PC-3 (cell line): Measurements from ENCODE around the gene HCFC2. TPM values are rescaled to one million over a fixed set of nuclear protein-coding genes. Genes with fewer than 3 reads are reported as not detected.

Experiments
- ATAC-seq: fragments of 200-7000 bp; cut with Tn5 transposase; 2 replicates; pipeline ENCODE4 v1.9.1; 2020; ENCODE audit warnings: mild to moderate bottlenecking, moderate library complexity
- BruUV-seq: library from RNA; stranded (reverse); fragments of 400-500 nt; replicated peaks from 2 replicates; lab custom pipeline; 2021; lab: Mats Ljungman, UMichigan
- CTCF ChIA-PET: fragments of 300-600 bp; sonication (Branson Sonifier 250); formaldehyde crosslinking; loops from one replicate; lab custom pipeline; 2022; ENCODE audit warnings: antibody characterized with exemption; lab: Charles Lee
- POLR2A ChIA-PET: fragments of 300-600 bp; sonication (Branson Sonifier 250); formaldehyde crosslinking; loops from one replicate; lab custom pipeline; 2022; ENCODE audit warnings: antibody characterized with exemption; ENCODE audit not compliant: unreplicated experiment; lab: Charles Lee
- DNase-seq: peaks from one replicate; pipeline ENCODE4 v3.0.0-alpha.2; 2015
- H2AFZ ChIP-seq: fragments of 300-600 bp; sonication (generic); 2 replicates; pipeline ENCODE4 v1.6.0; 2016; ENCODE audit warnings: antibody characterized with exemption, low read length
- H3F3A ChIP-seq: fragments of 300-600 bp; sonication (generic); one replicate; pipeline ENCODE4 v1.6.0; 2017; ENCODE audit warnings: antibody characterized with exemption, low read length, control low read depth, mild to moderate bottlenecking; ENCODE audit not compliant: unreplicated experiment
- H3K27ac ChIP-seq: fragments of 300-600 bp; sonication (generic); 2 replicates; pipeline ENCODE4 v1.5.1; 2016; ENCODE audit warnings: mild to moderate bottlenecking, low read length
- H3K27me3 ChIP-seq: fragments of 300-600 bp; sonication (generic); 2 replicates; pipeline ENCODE4 v1.6.1; 2016; ENCODE audit warnings: low read length, mixed read lengths
- H3K36me3 ChIP-seq: fragments of 300-600 bp; sonication (generic); 2 replicates; pipeline ENCODE4 v1.6.1; 2016; ENCODE audit warnings: low read depth, mixed run types, low read length, mixed read lengths
- H3K4me1 ChIP-seq: fragments of 300-600 bp; sonication (generic); 2 replicates; pipeline ENCODE4 v1.5.1; 2016; ENCODE audit warnings: low read length; ENCODE audit not compliant: insufficient read depth
- H3K4me2 ChIP-seq: fragments of 300-600 bp; sonication (generic); 2 replicates; pipeline ENCODE4 v1.6.0; 2016; ENCODE audit warnings: low read length
- H3K4me3 ChIP-seq: fragments of 300-600 bp; sonication (generic); 2 replicates; pipeline ENCODE4 v1.5.1; 2016; ENCODE audit warnings: mild to moderate bottlenecking, low read length, mixed read lengths
- H3K79me2 ChIP-seq: fragments of 300-600 bp; sonication (generic); 2 replicates; pipeline ENCODE4 v1.6.1; 2017; ENCODE audit warnings: low read length, mixed read lengths
- H3K9ac ChIP-seq: fragments of 300-600 bp; sonication (generic); 2 replicates; pipeline ENCODE4 v1.6.0; 2016; ENCODE audit warnings: mild to moderate bottlenecking, low read length
- H3K9me2 ChIP-seq: fragments of 300-600 bp; sonication (generic); replicated peaks from 2 replicates; pipeline ENCODE4 v1.6.1; 2016; ENCODE audit warnings: mixed run types, low read length, mixed read lengths
- H3K9me3 ChIP-seq: fragments of 300-600 bp; sonication (generic); 2 replicates; pipeline ENCODE4 v1.6.1; 2016; ENCODE audit warnings: low read length, mixed read lengths
- H4K20me1 ChIP-seq: fragments of 300-600 bp; sonication (generic); 2 replicates; pipeline ENCODE4 v1.6.1; 2016; ENCODE audit warnings: low read length, mixed read lengths
- CTCF ChIP-seq: fragments of 300-600 bp; sonication (generic); conservative IDR thresholded peaks from 2 replicates; pipeline ENCODE4 v1.5.1; 2017; ENCODE audit warnings: antibody characterized with exemption, low read depth, mild to moderate bottlenecking, low read length
- EZH2 ChIP-seq: fragments of 300-600 bp; sonication (generic); IDR thresholded peaks from one replicate; pipeline ENCODE4 v1.6.1; 2017; ENCODE audit warnings: antibody characterized with exemption, mild to moderate bottlenecking, low read length; ENCODE audit not compliant: unreplicated experiment
- EZH2phosphoT487 ChIP-seq: fragments of 300-600 bp; sonication (generic); IDR thresholded peaks from 2 replicates; pipeline ENCODE4 v1.6.1; 2018; ENCODE audit warnings: mild to moderate bottlenecking, antibody characterized with exemption, low read length, borderline replicate concordance
- intact Hi-C: fragments of 100-400 bp; cut with micrococcal nuclease; formaldehyde crosslinking; loops from 2 replicates; pipeline ENCODE4 v1.9.0; 2023
- total RNA-seq: library from RNA; depleted of rRNA; stranded (reverse); fragments of >200 nt; gene quantifications from 2 replicates; pipeline ENCODE4 v1.2.3, GENCODE V29; 2014; rRNA removed

Gene HCFC2
- total RNA-seq, 1 experiment from 2014 or later = 7.8 TPM

GRCh38 chr12:104154286-104154685 is 90.0 kb downstream of the HCFC2 start:
- no peak for ATAC-seq
- Histone ChIP-seq H3K4me3 (no peak overlapping the region), H4K20me1 (no peaks in the 10 kb centered on the region), H3K9me2 (no peaks in the 10 kb centered on the region), H2AFZ (no peak overlapping the region), H3K79me2 (no peaks in the 10 kb centered on the region), H3K4me1 (no peaks in the 10 kb centered on the region), H3K27me3 (no peaks in the 10 kb centered on the region), H3K27ac (no peak overlapping the region), H3K4me2 (no peak overlapping the region), H3K9me3 (no peaks in the 10 kb centered on the region), H3K9ac (no peak overlapping the region), H3F3A (no peaks in the 10 kb centered on the region), H3K36me3 (no peaks in the 10 kb centered on the region)
- ChIA-PET POLR2A (no interaction called here), CTCF (no interaction called here)
- BruUV-seq = no TSS peak
- DNase-seq = no peak
- intact Hi-C loops = no loop called here
- TF ChIP-seq CTCF = no peak
- TF ChIP-seq EZH2phosphoT487 = no peak
- no peak for TF ChIP-seq EZH2

- TF ChIP-seq EZH2phosphoT487 (no peak), CTCF (no peak), EZH2 (no peak)
- no peak overlapping the region for H3K4me3 ChIP-seq
- no peaks in the 10 kb centered on the region for H4K20me1 ChIP-seq
- no peaks in the 10 kb centered on the region for H3F3A ChIP-seq
- DNase-seq = no peak
- BruUV-seq = no TSS peak
- no peak overlapping the region for H3K4me2 ChIP-seq
- H3K36me3 ChIP-seq = no peaks in the 10 kb centered on the region
- H2AFZ ChIP-seq = no peak overlapping the region
- no peak overlapping the region for H3K9ac ChIP-seq
- no peaks in the 10 kb centered on the region for H3K79me2 ChIP-seq
- H3K9me3 ChIP-seq = no peaks in the 10 kb centered on the region
- ChIA-PET CTCF (no interaction called here), POLR2A (no interaction called here)
- ATAC-seq = no peak
- no peak overlapping the region for H3K27ac ChIP-seq
- H3K9me2 ChIP-seq = no peaks in the 10 kb centered on the region
- H3K27me3 ChIP-seq = no peaks in the 10 kb centered on the region
- H3K4me1 ChIP-seq = no peaks in the 10 kb centered on the region
- intact Hi-C loops = no loop called here
Observed at GRCh38 chr12:104154806-104155205, 90.5 kb downstream of the HCFC2 start.

Other genes starting within 250 kb of the HCFC2 start
- 14.9 and 15.7 TPM in 2 replicates for gene NT5DC3, start 223.3 kb upstream of the HCFC2 start, total RNA-seq
- gene HSP90B1, start 134.1 kb upstream of the HCFC2 start, total RNA-seq = 476 and 593 TPM in 2 replicates
- gene TDG, start 98.7 kb upstream of the HCFC2 start, total RNA-seq = 35.0 and 45.6 TPM in 2 replicates
- 1.6 TPM in 2 replicates for gene GLT8D2, start 14.3 kb upstream of the HCFC2 start, total RNA-seq
- 20.6 and 21.7 TPM in 2 replicates for gene NFYB, start 73.7 kb downstream of the HCFC2 start, total RNA-seq
- 419 and 430 TPM in 2 replicates for gene TXNRD1, start 151.2 kb downstream of the HCFC2 start, total RNA-seq
- 9.8 and 12.0 TPM in 2 replicates for gene EID3, start 239.2 kb downstream of the HCFC2 start, total RNA-seq